ENCODE results near the gene GRM3. TPM values are rescaled to one million over a fixed set of nuclear protein-coding genes. Genes with fewer than 3 reads are reported as not detected.

The GRM3 gene
- total RNA-seq, 6 experiments from 2014 or later: not detected

GRCh38 chr7:86706406-86706805 lies 62.7 kb downstream of the GRM3 start:
- Mint-ChIP-seq H3K27ac (no peak overlapping the region), H3K4me3 (no peak overlapping the region), H3K9me3 (peaks cover 40% of the 10 kb centered on the region), H3K36me3 (ENCODE audit: low read depth) (peaks cover 5% of the 10 kb centered on the region; the same call in 1 of the 2 replicates), H3K27me3 (ENCODE audit: insufficient read depth) (no peaks in the 10 kb centered on the region), H3K4me1 (ENCODE audit: low read depth) (no peaks in the 10 kb centered on the region)
- TF ChIP-seq CTCF (IDR thresholded peaks at IDR 0.05): no peak
- no peak for DNase-seq

- no peak for TF ChIP-seq CTCF (IDR thresholded peaks at IDR 0.05)
- Mint-ChIP-seq H3K4me3 (no peak overlapping the region), H3K36me3 (ENCODE audit: low read depth) (peaks cover 5% of the 10 kb centered on the region; the same call in 1 of the 2 replicates), H3K4me1 (ENCODE audit: low read depth) (no peaks in the 10 kb centered on the region), H3K27ac (no peak overlapping the region), H3K27me3 (ENCODE audit: insufficient read depth) (no peaks in the 10 kb centered on the region; the same call in 1 of the 2 replicates), H3K9me3 (peaks cover 47% of the 10 kb centered on the region)
- DNase-seq: no peak
Observed at GRCh38 chr7:86708031-86708680, 64.4 kb downstream of the GRM3 start.

GRCh38 chr7:86720306-86720705 lies 76.6 kb downstream of the GRM3 start:
- TF ChIP-seq CTCF (IDR thresholded peaks at IDR 0.05): no peak
- Mint-ChIP-seq H3K27ac (no peak overlapping the region), H3K36me3 (ENCODE audit: low read depth) (no peaks in the 10 kb centered on the region), H3K4me3 (no peak overlapping the region), H3K4me1 (ENCODE audit: low read depth) (no peaks in the 10 kb centered on the region), H3K9me3 (peaks cover 53% of the 10 kb centered on the region), H3K27me3 (ENCODE audit: insufficient read depth) (no peaks in the 10 kb centered on the region; the same call in 1 of the 2 replicates)
- no peak for DNase-seq

GRCh38 chr7:86733783-86734182 lies 90.1 kb downstream of the GRM3 start:
- no peak overlapping the region for H3K4me3 Mint-ChIP-seq
- no peaks in the 10 kb centered on the region for H3K27me3 Mint-ChIP-seq (ENCODE audit: insufficient read depth)
- DNase-seq: no peak
- H3K36me3 Mint-ChIP-seq (ENCODE audit: low read depth): no peaks in the 10 kb centered on the region
- peaks cover 44% of the 10 kb centered on the region for H3K9me3 Mint-ChIP-seq
- no peak overlapping the region for H3K27ac Mint-ChIP-seq
- no peaks in the 10 kb centered on the region for H3K4me1 Mint-ChIP-seq (ENCODE audit: low read depth)
- TF ChIP-seq CTCF (IDR thresholded peaks at IDR 0.05): no peak

- H3K9me3 Mint-ChIP-seq: peaks cover 28% of the 10 kb centered on the region
- no peaks in the 10 kb centered on the region for H3K27me3 Mint-ChIP-seq (ENCODE audit: insufficient read depth)
- H3K36me3 Mint-ChIP-seq (ENCODE audit: low read depth): no peaks in the 10 kb centered on the region
Observed at GRCh38 chr7:86745013-86745745, 101.5 kb downstream of the GRM3 start.

More at GRCh38 chr7:86745013-86745745, 101.5 kb downstream of the GRM3 start:
- no peak for TF ChIP-seq CTCF (IDR thresholded peaks at IDR 0.05)
- Mint-ChIP-seq H3K27ac (no peak overlapping the region), H3K4me3 (no peak overlapping the region), H3K4me1 (ENCODE audit: low read depth) (no peaks in the 10 kb centered on the region)
- no peak for DNase-seq

Measured in HFFc6 (cell line).